Gastrocnemius medialis (tissue), 4 donors: Measurements from ENCODE around the gene VSNL1. TPM values are rescaled to one million over a fixed set of nuclear protein-coding genes. Genes with fewer than 3 reads are reported as not detected.

Experiments used
- ATAC-seq, 2 donors: fragments of 150-250 bp; one replicate each; pipeline ENCODE4 v1.9.1; 2016
- DNase-seq, 2 donors: peaks; one replicate each; pipeline ENCODE4 v3.0.0-alpha.2; 2019
- H3K27ac ChIP-seq, 4 donors: fragments of 200-600 bp; sonication (generic); 1 replicate in 1 of 4; 2 replicates in 3 of 4; pipeline ENCODE4 v1.5.1; 2016 to 2018; ENCODE audit warnings: mild to moderate bottlenecking in 2 of 4, moderate library complexity in 1 of 4
- H3K27me3 ChIP-seq, 3 donors: fragments of 200-600 bp; sonication (generic) in 2 of 3; 1 replicate in 1 of 3; 2 replicates in 2 of 3; pipeline versions ENCODE4 v1.5.1 to v1.6.0; 2016 to 2019; ENCODE audit warnings: mild to moderate bottlenecking in 1 of 3, moderate library complexity in 1 of 3
- H3K36me3 ChIP-seq, 2 donors: fragments of 200-600 bp; sonication (generic) in 1 of 2; one replicate each; pipeline ENCODE4 v1.5.1; 2017 to 2018
- H3K4me1 ChIP-seq, 2 donors: fragments of 200-600 bp; sonication (generic) in 1 of 2; one replicate each; pipeline ENCODE4 v1.5.1; 2016 to 2017; ENCODE audit warnings: mild to moderate bottlenecking in 2 of 2
- H3K4me3 ChIP-seq, 4 donors: fragments of 200-600 bp; sonication (generic) in 3 of 4; 1 replicate in 1 of 4; 2 replicates in 3 of 4; pipeline ENCODE4 v1.5.1; 2016 to 2019; ENCODE audit warnings: mild to moderate bottlenecking in 2 of 4
- H3K9me3 ChIP-seq, 3 donors: fragments of 200-600 bp; sonication (generic) in 2 of 3; 1 replicate in 1 of 3; 2 replicates in 2 of 3; pipeline ENCODE4 v1.5.1; 2016 to 2019
- CTCF ChIP-seq, 5 experiments: fragments of 450-650 bp in 3 of 5; fragments of 200-600 bp in 2 of 5; sonication (generic) in 2 of 5; IDR thresholded peaks in 4 of 5; conservative IDR thresholded peaks in 1 of 5; 1 replicate in 4 of 5; 2 replicates in 1 of 5; pipeline ENCODE4 v1.5.1; 2016 to 2019; ENCODE audit warnings: antibody characterized with exemption in 5 of 5, mild to moderate bottlenecking in 3 of 5, moderate library complexity in 3 of 5
- POLR2A ChIP-seq, 2 donors: fragments of 450-650 bp; IDR thresholded peaks; one replicate each; pipeline ENCODE4 v1.6.1; 2017; ENCODE audit warnings: antibody characterized with exemption in 2 of 2, mild to moderate bottlenecking in 2 of 2, moderate library complexity in 2 of 2
- in situ Hi-C, 4 donors: fragments of 200-750 bp; cut with MboI; loops; one replicate each; pipeline versions ENCODE4 v1.15.0 to v1.8.0; 2017; ENCODE audit warnings: low sequenced_read_pairs in 4 of 4
- intact Hi-C: fragments of 100-400 bp; cut with DNase I; formaldehyde crosslinking; loops from one replicate; pipeline ENCODE4 v1.15.1; 2023; ENCODE audit warnings: low total_unique reads
- total RNA-seq, 4 donors: library from RNA; depleted of rRNA; stranded (reverse); fragments of >200 nt; gene quantifications; one replicate each; pipeline versions ENCODE4 v1.1.0 to v1.2.3, GENCODE V29; 2016

VSNL1 gene
- total RNA-seq, 4 donors from 2014 or later, result not detected

DNA sequence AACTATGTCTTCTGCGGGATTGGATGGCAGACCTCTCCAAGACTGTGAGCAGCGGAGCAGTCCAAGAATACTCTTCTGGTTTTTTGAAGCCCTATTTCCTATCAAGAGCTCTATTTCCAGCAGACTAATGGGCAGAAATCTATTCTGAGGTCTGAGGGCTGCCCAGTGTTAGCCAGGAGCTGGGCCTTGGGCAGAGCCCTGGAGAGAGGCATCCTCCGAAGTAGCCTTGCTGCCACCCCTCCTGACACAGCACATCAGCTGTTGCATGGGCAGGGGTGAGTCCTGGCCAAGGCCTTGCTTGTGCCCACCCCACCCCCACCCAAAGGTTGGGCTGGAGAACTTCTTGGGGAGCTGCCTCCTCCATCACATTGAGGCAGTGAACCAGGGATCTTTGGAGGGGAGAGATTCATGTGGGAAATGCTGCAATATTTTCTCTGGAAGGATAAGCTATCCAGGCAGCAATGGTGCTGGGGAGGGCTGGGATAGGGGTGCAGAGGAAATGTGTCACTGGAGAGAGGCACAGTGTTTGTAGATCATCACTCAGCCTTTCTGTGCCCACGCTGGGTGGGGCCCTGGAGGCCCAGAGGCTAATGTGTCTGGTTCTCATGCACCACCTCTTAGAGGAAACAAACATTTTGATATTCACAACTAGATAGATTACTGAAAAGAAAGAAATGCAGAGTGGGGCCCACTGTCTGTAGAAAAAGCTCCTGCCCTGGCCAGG is 104.7 kb downstream of the VSNL1 start:
- intact Hi-C loops, result no loop called here
- Histone ChIP-seq H3K4me3 (no peak overlapping the region), H3K27me3 (no peaks in the 10 kb centered on the region), H3K27ac (no peak overlapping the region), H3K4me1 (peaks cover 8 to 19% of the 10 kb centered on the region in 2 donors), H3K9me3 (no peaks in the 10 kb centered on the region), H3K36me3 (no peaks in the 10 kb centered on the region)
- DNase-seq (no peak), ATAC-seq (no peak)
- in situ Hi-C loops, result no loop called here
- TF ChIP-seq CTCF (IDR thresholded peaks at IDR 0.05 in 4 of 5, conservative IDR thresholded peaks at IDR 0.05 in 1 of 5) (no peak), POLR2A (IDR thresholded peaks at IDR 0.05) (no peak)

- Histone ChIP-seq H3K4me3 (no peak overlapping the region), H3K4me1 (peaks cover 8 to 19% of the 10 kb centered on the region in 2 donors), H3K9me3 (no peaks in the 10 kb centered on the region), H3K27me3 (no peaks in the 10 kb centered on the region), H3K27ac (no peak overlapping the region), H3K36me3 (no peaks in the 10 kb centered on the region)
- DNase-seq (peak; percentile 23 to 25), ATAC-seq (peak; percentile 74 to 88)
- intact Hi-C loops, result loop anchor here (1.0 kb wide), 1 partner anchor 25 kb away; no protein-coding TSS in a partner anchor
- TF ChIP-seq CTCF (IDR thresholded peaks at IDR 0.05 in 4 of 5, conservative IDR thresholded peaks at IDR 0.05 in 1 of 5) (peak; percentile 73 to 88 (median 84)), POLR2A (IDR thresholded peaks at IDR 0.05) (no peak)
- in situ Hi-C loops, result no loop called here
These were observed 105.6 kb downstream of the VSNL1 start for GRCh38 chr2:17646081-17646554.

- TF ChIP-seq CTCF (IDR thresholded peaks at IDR 0.05 in 4 of 5, conservative IDR thresholded peaks at IDR 0.05 in 1 of 5), result no peak
- no peak for TF ChIP-seq POLR2A (IDR thresholded peaks at IDR 0.05)
- H3K4me3 ChIP-seq, result no peak overlapping the region
- H3K27me3 ChIP-seq, result no peaks in the 10 kb centered on the region
- peaks cover 8 to 19% of the 10 kb centered on the region in 2 donors for H3K4me1 ChIP-seq
- H3K27ac ChIP-seq, result peak overlapping the region in 2 of 4 donors; percentile 0 to 27
- in situ Hi-C loops, result no loop called here
- intact Hi-C loops, result loop anchor here (1.0 kb wide), 1 partner anchor 24 kb away; no protein-coding TSS in a partner anchor
- DNase-seq (no peak), ATAC-seq (no peak)
- no peaks in the 10 kb centered on the region for H3K36me3 ChIP-seq
- no peaks in the 10 kb centered on the region for H3K9me3 ChIP-seq
These were observed 106.6 kb downstream of the VSNL1 start for GRCh38 chr2:17646838-17647701.

GRCh38 chr2:17648581-17648980 is 108.1 kb downstream of the VSNL1 start:
- in situ Hi-C loops, result no loop called here
- no peak overlapping the region for H3K27ac ChIP-seq
- TF ChIP-seq CTCF (IDR thresholded peaks at IDR 0.05 in 4 of 5, conservative IDR thresholded peaks at IDR 0.05 in 1 of 5) (no peak), POLR2A (IDR thresholded peaks at IDR 0.05) (no peak)
- H3K4me3 ChIP-seq, result no peak overlapping the region
- ATAC-seq (no peak), DNase-seq (no peak)
- H3K9me3 ChIP-seq, result no peaks in the 10 kb centered on the region
- H3K36me3 ChIP-seq, result no peaks in the 10 kb centered on the region
- H3K4me1 ChIP-seq, result peaks cover 8 to 14% of the 10 kb centered on the region in 2 donors
- intact Hi-C loops, result no loop called here
- no peaks in the 10 kb centered on the region for H3K27me3 ChIP-seq
